GM10266 (cell line): ENCODE data around the gene FOXN3.
"Not testable (repeated sequence)": the region's sequence is repeated elsewhere in the genome, so short reads cannot be mapped to it uniquely, and the experiment has no call there.

Experiments used
- DNase-seq: peaks from one replicate; pipeline ENCODE4 v3.0.0; 2012; ENCODE audit errors: extremely low spot score
- TF ChIP-seq, protein P1 (sequence below): IDR thresholded peaks from 2 replicates; pipeline ENCODE4 v1.5.1; 2012; ENCODE audit warnings: mild to moderate bottlenecking, low read depth; ENCODE audit not compliant: control insufficient read depth, insufficient read depth; ENCODE audit errors: missing control alignments

FOXN3 gene

GRCh38 chr14:89162586-89162985 is 254.4 kb downstream of the FOXN3 start:
- DNase-seq = no peak
- TF ChIP-seq, protein P1, sequence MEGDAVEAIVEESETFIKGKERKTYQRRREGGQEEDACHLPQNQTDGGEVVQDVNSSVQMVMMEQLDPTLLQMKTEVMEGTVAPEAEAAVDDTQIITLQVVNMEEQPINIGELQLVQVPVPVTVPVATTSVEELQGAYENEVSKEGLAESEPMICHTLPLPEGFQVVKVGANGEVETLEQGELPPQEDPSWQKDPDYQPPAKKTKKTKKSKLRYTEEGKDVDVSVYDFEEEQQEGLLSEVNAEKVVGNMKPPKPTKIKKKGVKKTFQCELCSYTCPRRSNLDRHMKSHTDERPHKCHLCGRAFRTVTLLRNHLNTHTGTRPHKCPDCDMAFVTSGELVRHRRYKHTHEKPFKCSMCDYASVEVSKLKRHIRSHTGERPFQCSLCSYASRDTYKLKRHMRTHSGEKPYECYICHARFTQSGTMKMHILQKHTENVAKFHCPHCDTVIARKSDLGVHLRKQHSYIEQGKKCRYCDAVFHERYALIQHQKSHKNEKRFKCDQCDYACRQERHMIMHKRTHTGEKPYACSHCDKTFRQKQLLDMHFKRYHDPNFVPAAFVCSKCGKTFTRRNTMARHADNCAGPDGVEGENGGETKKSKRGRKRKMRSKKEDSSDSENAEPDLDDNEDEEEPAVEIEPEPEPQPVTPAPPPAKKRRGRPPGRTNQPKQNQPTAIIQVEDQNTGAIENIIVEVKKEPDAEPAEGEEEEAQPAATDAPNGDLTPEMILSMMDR = no peak

- TF ChIP-seq, protein P1 = no peak
- DNase-seq = no peak
Measured at GRCh38 chr14:89160437-89160836, 256.6 kb downstream of the FOXN3 start.

- no peak for DNase-seq
- TF ChIP-seq, protein P1 = no peak
Measured at GRCh38 chr14:89158701-89159100, 258.3 kb downstream of the FOXN3 start.

- DNase-seq = not testable (repeated sequence)
Measured at GRCh38 chr14:89158104-89158503, 258.9 kb downstream of the FOXN3 start.

- TF ChIP-seq, protein P1 = no peak
- no peak for DNase-seq
Measured at GRCh38 chr14:89155491-89155890, 261.5 kb downstream of the FOXN3 start.

- DNase-seq = not testable (repeated sequence)
Measured at GRCh38 chr14:89151693-89152092, 265.3 kb downstream of the FOXN3 start.

- TF ChIP-seq, protein P1 = no peak
- DNase-seq = no peak
Measured at GRCh38 chr14:89146274-89146673, 270.8 kb downstream of the FOXN3 start.

DNA sequence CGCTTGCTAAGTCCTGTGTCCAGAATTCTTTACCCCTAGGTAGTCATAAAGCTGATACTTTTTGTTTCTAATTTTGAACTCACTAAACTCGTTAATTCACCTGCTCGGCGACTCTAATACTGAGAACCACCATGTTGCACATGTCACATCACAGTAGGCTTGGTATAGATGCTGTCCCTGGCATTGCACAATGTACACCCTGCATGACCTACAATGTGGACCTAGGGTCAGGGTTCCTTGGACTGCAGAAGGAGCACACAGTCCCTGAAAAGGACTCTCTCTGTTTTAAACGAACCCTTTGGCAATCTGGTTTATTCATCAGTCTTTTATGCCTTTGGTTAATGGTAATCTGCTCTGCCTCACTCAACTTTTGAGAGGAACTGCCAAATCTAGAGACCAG is 272.4 kb downstream of the FOXN3 start:
- TF ChIP-seq, protein P1 = no peak
- DNase-seq = no peak
